H1 (cell line): Measurements from ENCODE around the gene SHH. TPM values are rescaled to one million over a fixed set of nuclear protein-coding genes. Genes with fewer than 3 reads are reported as not detected.

Experiments used
- CHD7 ChIP-seq: fragments of 300-600 bp; sonication (generic); IDR thresholded peaks from 2 replicates; pipeline ENCODE4 v1.7.1; 2012; ENCODE audit warnings: low read length, moderate library complexity, mild to moderate bottlenecking, inconsistent platforms; ENCODE audit not compliant: insufficient replicate concordance
- GTF2F1 ChIP-seq: IDR thresholded peaks from 2 replicates; pipeline ENCODE4 v1.6.1; 2012; ENCODE audit warnings: low read depth, low read length, improper control_type of control experiment, borderline replicate concordance
- MAX ChIP-seq: IDR thresholded peaks from 2 replicates; pipeline ENCODE4 v1.6.1; 2012; ENCODE audit warnings: inconsistent platforms
- RFX5 ChIP-seq: IDR thresholded peaks from 2 replicates; pipeline ENCODE4 v1.6.1; 2011; ENCODE audit warnings: low read depth, low read length, improper control_type of control experiment, borderline replicate concordance
- SIX5 ChIP-seq: IDR thresholded peaks from 2 replicates; pipeline ENCODE4 v1.6.1; 2011; ENCODE audit warnings: mild to moderate bottlenecking, low read depth, low read length
- SP4 ChIP-seq: IDR thresholded peaks from 2 replicates; pipeline ENCODE4 v1.6.1; 2012; ENCODE audit warnings: low read length, inconsistent platforms
- SUZ12 ChIP-seq: fragments of 200-600 bp; sonication (generic); IDR thresholded peaks from 2 replicates; pipeline ENCODE4 v1.6.1; 2012; ENCODE audit warnings: mild to moderate bottlenecking, inconsistent platforms, low read length, moderate library complexity, mixed read lengths
- TAF7 ChIP-seq: optimal IDR thresholded peaks from 2 replicates; pipeline ENCODE3; 2011; ENCODE audit warnings: low read depth, mild to moderate bottlenecking, inconsistent platforms, low read length, moderate library complexity, borderline replicate concordance
- TBP ChIP-seq: IDR thresholded peaks from 2 replicates; pipeline ENCODE4 v1.6.1; 2011; ENCODE audit warnings: low read depth, low read length, improper control_type of control experiment
- polyA plus RNA-seq, 7 experiments: library from polyadenylated mRNA; depleted of rRNA in 3 of 7; stranded (reverse) in 5 of 7; unstranded in 2 of 7; fragments of >200 nt in 5 of 7; fragments of 200-250 nt in 2 of 7; gene quantifications; 1 replicate in 5 of 7; 2 replicates in 1 of 7; 4 replicates in 1 of 7; pipeline versions ENCODE4 v1.2.1 to v1.2.3, GENCODE V29; 2011 to 2013; ENCODE audit warnings: missing spikeins in 2 of 7, mixed read lengths in 2 of 7
- total RNA-seq: library from RNA; stranded (reverse); fragmentation: NEBNext Ultra II Directional; extraction: Animal tissue kit (Norgen Biotek cat#: 25700); gene quantifications from 2 replicates; pipeline ENCODE4 v1.2.1, GENCODE V29; 2021

The SHH gene
- total and polyA plus RNA-seq, 2 of the 8 experiments (the other 6 are each of a cell fraction or from before 2014, with no cell fraction given), result not detected

GRCh38 chr7:155750255-155751125 lies 61.8 kb downstream of the SHH start (continued):
- TF ChIP-seq CHD7 (no peak), SUZ12 (no peak), GTF2F1 (no peak), TBP (no peak), SP4 (no peak), SIX5 (no peak), MAX (no peak), TAF7 (no peak), RFX5 (no peak)
